ENCODE measurements around the gene GNAQ. TPM values are rescaled to one million over a fixed set of nuclear protein-coding genes. Genes with fewer than 3 reads are reported as not detected.

Gene GNAQ
- total and polyA plus RNA-seq, 8 donors: 13.1 to 75.3 (median 38.5) TPM

DNA sequence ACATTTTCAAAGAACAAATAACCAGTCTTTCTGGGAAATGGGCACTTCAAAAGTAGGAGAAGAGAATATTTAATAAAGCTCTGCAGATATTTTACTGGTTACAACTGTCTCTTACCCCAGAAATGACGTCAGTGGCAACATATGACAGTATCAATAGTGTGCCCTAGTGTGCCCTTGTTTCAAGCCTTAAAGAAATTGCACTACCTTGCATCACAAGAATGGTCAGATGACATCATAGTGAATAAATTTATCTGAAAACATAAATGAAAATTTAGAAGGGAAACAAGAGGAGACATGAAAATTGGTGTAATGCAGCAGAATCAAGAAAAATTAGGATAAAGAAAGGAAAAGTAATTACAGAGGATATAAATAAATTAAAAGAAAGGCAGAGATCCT is 176.7 kb downstream of the GNAQ start:
- Histone ChIP-seq H3K27me3 (no peaks in the 10 kb centered on the region), H3K9me3 (no peaks in the 10 kb centered on the region), H3K27ac (no peak overlapping the region), H3K4me3 (no peak overlapping the region), H3K4me1 (peaks cover 24 to 77% (median 38%) of the 10 kb centered on the region in 4 donors), H3K36me3 (no peaks in the 10 kb centered on the region)
- no peak for DNase-seq
- WGBS, 5 donors: 73 to 97% (median 83%) methylated on average over 1 of the region's 1 CpG
- intact Hi-C loops (cut with DNase I; ENCODE audit: low total_unique reads): no loop called here
- TF ChIP-seq POLR2AphosphoS5 (IDR thresholded peaks at IDR 0.05) (no peak), POLR2A (IDR thresholded peaks at IDR 0.05) (no peak), EP300 (IDR thresholded peaks at IDR 0.05) (no peak)
- TF ChIP-seq, protein P1, sequence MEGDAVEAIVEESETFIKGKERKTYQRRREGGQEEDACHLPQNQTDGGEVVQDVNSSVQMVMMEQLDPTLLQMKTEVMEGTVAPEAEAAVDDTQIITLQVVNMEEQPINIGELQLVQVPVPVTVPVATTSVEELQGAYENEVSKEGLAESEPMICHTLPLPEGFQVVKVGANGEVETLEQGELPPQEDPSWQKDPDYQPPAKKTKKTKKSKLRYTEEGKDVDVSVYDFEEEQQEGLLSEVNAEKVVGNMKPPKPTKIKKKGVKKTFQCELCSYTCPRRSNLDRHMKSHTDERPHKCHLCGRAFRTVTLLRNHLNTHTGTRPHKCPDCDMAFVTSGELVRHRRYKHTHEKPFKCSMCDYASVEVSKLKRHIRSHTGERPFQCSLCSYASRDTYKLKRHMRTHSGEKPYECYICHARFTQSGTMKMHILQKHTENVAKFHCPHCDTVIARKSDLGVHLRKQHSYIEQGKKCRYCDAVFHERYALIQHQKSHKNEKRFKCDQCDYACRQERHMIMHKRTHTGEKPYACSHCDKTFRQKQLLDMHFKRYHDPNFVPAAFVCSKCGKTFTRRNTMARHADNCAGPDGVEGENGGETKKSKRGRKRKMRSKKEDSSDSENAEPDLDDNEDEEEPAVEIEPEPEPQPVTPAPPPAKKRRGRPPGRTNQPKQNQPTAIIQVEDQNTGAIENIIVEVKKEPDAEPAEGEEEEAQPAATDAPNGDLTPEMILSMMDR (IDR thresholded peaks at IDR 0.05): no peak

DNA sequence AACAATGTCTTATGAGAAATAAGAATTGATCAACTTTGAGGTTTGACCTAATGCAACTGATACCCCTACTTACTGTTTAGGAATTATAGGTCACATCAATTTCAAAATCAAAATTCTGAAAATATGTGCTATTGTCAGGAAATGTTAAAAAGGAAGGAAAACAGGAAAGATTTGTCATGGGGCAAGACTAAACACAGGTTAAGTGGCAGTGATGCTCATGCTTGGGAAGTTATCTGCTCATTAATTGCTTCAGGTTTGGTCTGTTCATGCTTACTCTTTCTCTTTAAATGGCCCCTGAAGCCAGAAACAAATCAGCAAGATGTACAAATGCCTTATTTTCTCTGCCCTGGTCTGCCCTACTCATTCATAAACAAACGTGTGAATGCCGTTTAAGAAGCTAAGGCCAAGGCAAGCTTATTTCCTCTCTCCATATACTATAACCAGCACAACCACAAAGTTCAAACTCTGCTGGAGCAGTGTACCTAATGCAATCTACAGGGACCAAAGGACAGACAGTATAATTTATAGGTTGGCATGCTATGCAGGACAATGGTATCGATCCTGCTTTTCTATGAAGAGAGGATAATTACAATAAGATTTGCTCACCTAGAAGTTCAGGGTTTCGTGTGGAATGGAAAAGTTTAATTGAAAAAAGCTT is 177.2 kb downstream of the GNAQ start:
- Histone ChIP-seq H3K4me1 (peaks cover 24 to 83% (median 41%) of the 10 kb centered on the region in 4 donors), H3K9me3 (no peaks in the 10 kb centered on the region), H3K27ac (no peak overlapping the region), H3K36me3 (no peaks in the 10 kb centered on the region), H3K4me3 (no peak overlapping the region), H3K27me3 (no peaks in the 10 kb centered on the region)
- intact Hi-C loops (cut with DNase I; ENCODE audit: low total_unique reads): no loop called here
- 63 to 69% (median 64%) methylated on average over 4 of the region's 4 CpGs for WGBS, 5 donors
- TF ChIP-seq, protein P1 (IDR thresholded peaks at IDR 0.05): no peak
- TF ChIP-seq EP300 (IDR thresholded peaks at IDR 0.05): no peak
- no peak for DNase-seq

DNA sequence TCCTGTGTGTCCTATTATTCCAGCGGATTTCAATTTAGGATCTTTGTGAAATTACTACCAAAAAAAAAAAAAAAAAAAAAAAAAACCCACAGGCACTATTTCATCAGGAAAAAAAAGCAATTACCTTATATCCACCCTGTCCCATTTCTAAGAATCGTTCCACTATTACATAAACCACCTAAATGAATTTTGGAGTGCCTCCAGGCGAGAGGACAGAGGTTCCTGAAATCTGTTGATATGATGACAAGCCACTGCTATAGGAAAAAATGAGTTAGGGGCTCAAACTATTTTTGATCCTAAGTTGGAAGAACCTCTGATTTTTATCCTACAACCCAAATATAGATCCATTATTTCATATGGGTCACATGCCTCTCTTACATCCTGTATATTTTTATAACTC is 177.9 kb downstream of the GNAQ start:
- H3K27ac ChIP-seq: no peak overlapping the region
- no peaks in the 10 kb centered on the region for H3K36me3 ChIP-seq
- H3K27me3 ChIP-seq: no peaks in the 10 kb centered on the region
- no peaks in the 10 kb centered on the region for H3K9me3 ChIP-seq
- peaks cover 24 to 89% (median 45%) of the 10 kb centered on the region in 4 donors for H3K4me1 ChIP-seq
- intact Hi-C loops (cut with DNase I; ENCODE audit: low total_unique reads): no loop called here
- TF ChIP-seq POLR2AphosphoS5 (IDR thresholded peaks at IDR 0.05) (no peak), EP300 (IDR thresholded peaks at IDR 0.05) (no peak), POLR2A (IDR thresholded peaks at IDR 0.05) (no peak)
- TF ChIP-seq, protein P1 (IDR thresholded peaks at IDR 0.05): no peak
- no peak overlapping the region for H3K4me3 ChIP-seq
- no peak for DNase-seq
- 83 to 91% (median 85%) methylated on average over 3 of the region's 3 CpGs for WGBS, 5 donors

DNA sequence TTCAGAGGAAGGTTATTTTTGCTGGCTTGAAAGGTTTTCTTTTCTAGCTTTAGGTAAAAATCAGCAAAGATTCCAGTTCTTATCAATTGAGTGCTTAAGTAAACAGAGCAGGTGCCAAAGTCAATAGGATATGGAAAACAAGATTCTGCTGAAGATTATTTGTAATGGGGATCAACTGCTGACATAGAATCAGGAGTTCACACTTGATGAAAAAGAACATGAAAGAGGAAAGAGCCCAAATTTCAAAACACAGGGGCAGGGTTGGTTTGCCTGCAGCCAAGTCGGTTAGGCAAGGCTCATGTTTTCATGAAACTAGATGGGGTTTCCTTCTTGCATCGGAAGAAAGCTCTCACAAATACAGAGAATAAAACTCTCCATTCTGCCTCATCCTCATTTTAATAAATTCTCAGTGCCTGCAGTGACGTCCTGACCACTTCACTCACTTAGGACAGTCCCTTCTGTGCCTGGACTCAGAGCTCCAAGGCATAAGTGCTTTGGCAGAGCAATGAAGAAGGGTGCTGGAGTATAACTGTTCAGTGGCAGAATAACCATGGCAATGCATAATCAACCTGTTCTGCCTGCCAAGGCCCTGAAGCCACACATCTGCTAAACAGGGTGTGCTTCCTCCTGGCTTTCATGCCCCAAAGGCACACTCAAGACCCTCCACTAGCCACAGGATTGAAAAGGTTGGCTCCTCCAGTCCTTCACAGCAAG is 179.6 kb downstream of the GNAQ start:
- no peaks in the 10 kb centered on the region for H3K27me3 ChIP-seq
- TF ChIP-seq, protein P1 (IDR thresholded peaks at IDR 0.05): no peak
- TF ChIP-seq EP300 (IDR thresholded peaks at IDR 0.05): no peak
- no peak for TF ChIP-seq POLR2A (IDR thresholded peaks at IDR 0.05)
- TF ChIP-seq POLR2AphosphoS5 (IDR thresholded peaks at IDR 0.05): no peak
- H3K4me3 ChIP-seq: no peak overlapping the region
- no peaks in the 10 kb centered on the region for H3K36me3 ChIP-seq
- intact Hi-C loops (cut with DNase I; ENCODE audit: low total_unique reads): no loop called here
- H3K4me1 ChIP-seq: peaks cover 35 to 93% (median 54%) of the 10 kb centered on the region in 4 donors
- DNase-seq: no peak
- H3K27ac ChIP-seq: peak overlapping the region in 2 of 5 donors; percentile 18 to 35
- H3K9me3 ChIP-seq: no peaks in the 10 kb centered on the region
- 27 to 45% (median 38%) methylated on average over 3 of the region's 3 CpGs for WGBS, 5 donors
